HepG2 (cell line): ENCODE results near the gene TFF1.

ENCODE experiments used
- CTCF ChIP-seq: sonication (generic); formaldehyde crosslinking; IDR thresholded peaks from 2 replicates; pipeline ENCODE4 v1.5.0; 2020; ENCODE audit warnings: mild to moderate bottlenecking, missing genetic modification reagents, moderate library complexity
- ZNF34 ChIP-seq: sonication (generic); formaldehyde crosslinking; IDR thresholded peaks from 2 replicates; pipeline ENCODE4 v1.4.0; 2020; ENCODE audit warnings: mild to moderate bottlenecking, missing genetic modification reagents, borderline replicate concordance

- TF ChIP-seq ZNF34 (CRISPR knock-in tag) (no peak), CTCF (CRISPR knock-in tag) (no peak)
These were observed 26.6 kb upstream of the TFF1 start for GRCh38 chr21:42392731-42393442.
